Ishikawa (cell line): ENCODE measurements around the gene NTRK3.

ENCODE experiments used
- CEBPB ChIP-seq: IDR thresholded peaks from 2 replicates; pipeline ENCODE4 v1.6.1; 2012
- EGR1 ChIP-seq: IDR thresholded peaks from 2 replicates; pipeline ENCODE4 v1.6.1; 2012
- EP300 ChIP-seq: IDR thresholded peaks from 2 replicates; pipeline ENCODE4 v1.6.1; 2012; ENCODE audit warnings: borderline replicate concordance
- FOXM1 ChIP-seq: IDR thresholded peaks from 2 replicates; pipeline ENCODE4 v1.6.1; 2012; ENCODE audit warnings: low read depth, borderline replicate concordance
- NFIC ChIP-seq: IDR thresholded peaks from 2 replicates; pipeline ENCODE4 v1.6.1; 2012
- REST ChIP-seq: IDR thresholded peaks from 2 replicates; pipeline ENCODE4 v1.6.1; 2012; ENCODE audit warnings: low read depth, mild to moderate bottlenecking
- TAF1 ChIP-seq: IDR thresholded peaks from 2 replicates; pipeline ENCODE4 v1.6.1; 2012; ENCODE audit warnings: low read depth, mild to moderate bottlenecking
- TCF12 ChIP-seq: IDR thresholded peaks from 2 replicates; pipeline ENCODE4 v1.6.1; 2012; ENCODE audit warnings: low read depth

- TF ChIP-seq EGR1 = no peak
- no peak for TF ChIP-seq REST
- TF ChIP-seq TAF1 = no peak
- TF ChIP-seq NFIC = no peak
- TF ChIP-seq FOXM1 = no peak
- TF ChIP-seq TCF12 = no peak
- no peak for TF ChIP-seq EP300
- no peak for TF ChIP-seq CEBPB
Measured at GRCh38 chr15:87887177-87887576, 369.4 kb downstream of the NTRK3 start.
